H1 (cell line): ENCODE results near the gene HCK. TPM values are rescaled to one million over a fixed set of nuclear protein-coding genes. Genes with fewer than 3 reads are reported as not detected.

ENCODE experiments used
- CTCF ChIA-PET: fragments of 300-600 bp; sonication (Branson Sonifier 250); formaldehyde crosslinking; loops from one replicate; lab custom pipeline; 2021; ENCODE audit not compliant: partially characterized antibody; lab: Charles Lee
- POLR2A ChIA-PET: fragments of 300-600 bp; sonication (Branson Sonifier 250); formaldehyde crosslinking; loops from one replicate; lab custom pipeline; 2021; ENCODE audit warnings: inconsistent platforms; ENCODE audit not compliant: partially characterized antibody; lab: Charles Lee
- DNase-seq, 2 experiments: peaks; one replicate each; pipeline versions ENCODE4 v3.0.0 to v3.0.0-alpha.2; 2010 to 2022; ENCODE audit warnings: low spot score in 2 of 2, low read depth in 1 of 2, mixed read lengths in 1 of 2
- FAIRE-seq: peaks from 2 replicates; lab custom pipeline; 2011; peaks lifted over from hg19 to GRCh38; lab: Jason Lieb, UNC
- H2AFZ ChIP-seq: 2 replicates; pipeline ENCODE4 v1.8.1; 2012; ENCODE audit warnings: low read length, inconsistent platforms
- H2AK5ac ChIP-seq: 2 replicates; pipeline ENCODE4 v1.6.1; 2013; ENCODE audit warnings: low read depth, low read length
- H2BK120ac ChIP-seq: replicated peaks from 2 replicates; pipeline ENCODE3; 2013; ENCODE audit warnings: low read depth, low read length, inconsistent platforms
- H2BK12ac ChIP-seq: 2 replicates; pipeline ENCODE4 v1.6.1; 2013; ENCODE audit warnings: low read depth, low read length
- H2BK15ac ChIP-seq: 2 replicates; pipeline ENCODE4 v1.6.1; 2013; ENCODE audit warnings: low read length
- H2BK20ac ChIP-seq: 2 replicates; pipeline ENCODE4 v1.6.1; 2013; ENCODE audit warnings: low read length
- H2BK5ac ChIP-seq: 2 replicates; pipeline ENCODE4 v1.6.1; 2013; ENCODE audit warnings: low read depth, low read length
- H3K14ac ChIP-seq: 2 replicates; pipeline ENCODE4 v1.6.1; 2013; ENCODE audit warnings: inconsistent platforms; ENCODE audit not compliant: insufficient read length
- H3K18ac ChIP-seq: 2 replicates; pipeline ENCODE4 v1.6.1; 2013; ENCODE audit warnings: low read length; ENCODE audit errors: extremely low read depth
- H3K23ac ChIP-seq: 2 replicates; pipeline ENCODE4 v1.6.1; 2013; ENCODE audit warnings: inconsistent platforms; ENCODE audit not compliant: insufficient read length
- H3K23me2 ChIP-seq: 2 replicates; pipeline ENCODE4 v1.6.1; 2013; ENCODE audit warnings: low read depth, low read length
- H3K27ac ChIP-seq: 2 replicates; pipeline ENCODE4 v1.6.1; 2011; ENCODE audit warnings: low read depth, low read length, inconsistent platforms
- H3K27me3 ChIP-seq, 4 experiments: replicated peaks in 1 of 4; 1 replicate in 1 of 4; 2 replicates in 3 of 4; pipeline versions ENCODE4 v1.6.1 to v1.8.1; 2011 to 2013; ENCODE audit warnings: low read length in 3 of 4, mild to moderate bottlenecking in 3 of 4, inconsistent platforms in 2 of 4, mixed read lengths in 2 of 4, moderate library complexity in 1 of 4; ENCODE audit not compliant: control insufficient read depth in 3 of 4, insufficient read depth in 3 of 4; ENCODE audit errors: extremely low read depth in 1 of 4
- H3K36me3 ChIP-seq, 4 experiments: 2 replicates each; pipeline versions ENCODE4 v1.6.1 to v1.8.1; 2011 to 2013; ENCODE audit warnings: mild to moderate bottlenecking in 4 of 4, low read length in 3 of 4, moderate library complexity in 2 of 4, control low read depth in 1 of 4, inconsistent platforms in 1 of 4; ENCODE audit not compliant: insufficient read depth in 4 of 4, control insufficient read depth in 2 of 4
- H3K4ac ChIP-seq: replicated peaks from 2 replicates; pipeline ENCODE3; 2013; ENCODE audit warnings: low read length, low read depth, mixed read lengths, inconsistent platforms; ENCODE audit not compliant: insufficient read length
- H3K4me1 ChIP-seq, 4 experiments: replicated peaks in 1 of 4; 1 replicate in 1 of 4; 2 replicates in 3 of 4; pipeline versions ENCODE4 v1.6.1 to v1.8.1; 2011 to 2013; ENCODE audit warnings: low read length in 3 of 4, inconsistent platforms in 2 of 4, mixed read lengths in 1 of 4; ENCODE audit not compliant: insufficient read depth in 4 of 4, control insufficient read depth in 3 of 4
- H3K4me2 ChIP-seq, 2 experiments: 2 replicates each; pipeline versions ENCODE4 v1.6.1 to v1.8.1; 2011 to 2013; ENCODE audit warnings: low read depth in 2 of 2, low read length in 2 of 2, control low read depth in 1 of 2, inconsistent platforms in 1 of 2, mild to moderate bottlenecking in 1 of 2; ENCODE audit not compliant: insufficient read depth in 1 of 2
- H3K4me3 ChIP-seq, 4 experiments: fragments of 200-600, 300-600 bp in 1 of 4; sonication (generic), shearing (Covaris generic), sonication (Bioruptor Twin) in 1 of 4; 2 replicates each; pipeline versions ENCODE4 v1.5.1 to v1.8.1; 2011 to 2016; ENCODE audit warnings: low read length in 4 of 4, low read depth in 3 of 4, control low read depth in 2 of 4, inconsistent platforms in 2 of 4, mild to moderate bottlenecking in 2 of 4, mixed read lengths in 1 of 4, moderate library complexity in 1 of 4; ENCODE audit not compliant: insufficient read depth in 2 of 4; ENCODE audit errors: extremely low read depth in 1 of 4
- H3K56ac ChIP-seq: replicated peaks from 2 replicates; pipeline ENCODE3; 2013; ENCODE audit warnings: low read depth, mild to moderate bottlenecking, mixed read lengths, low read length, inconsistent platforms; ENCODE audit not compliant: insufficient read length
- H3K79me1 ChIP-seq: 2 replicates; pipeline ENCODE4 v1.6.1; 2013; ENCODE audit warnings: low read depth, low read length, control low read depth
- H3K79me2 ChIP-seq, 2 experiments: 2 replicates each; pipeline versions ENCODE4 v1.6.1 to v1.8.1; 2012 to 2013; ENCODE audit warnings: low read length in 2 of 2, mild to moderate bottlenecking in 2 of 2, inconsistent platforms in 1 of 2; ENCODE audit not compliant: insufficient read depth in 2 of 2, control insufficient read depth in 1 of 2
- H3K9ac ChIP-seq, 4 experiments: replicated peaks in 1 of 4; 1 replicate in 1 of 4; 2 replicates in 3 of 4; pipeline versions ENCODE4 v1.6.1 to v1.8.1; 2011 to 2013; ENCODE audit warnings: low read depth in 3 of 4, low read length in 3 of 4, control low read depth in 2 of 4, mild to moderate bottlenecking in 2 of 4, moderate library complexity in 2 of 4, inconsistent platforms in 1 of 4; ENCODE audit errors: extremely low read depth in 1 of 4
- H3K9me3 ChIP-seq, 2 experiments: 2 replicates each; pipeline versions ENCODE4 v1.6.1 to v1.8.1; 2012 to 2013; ENCODE audit warnings: mild to moderate bottlenecking in 2 of 2, moderate library complexity in 2 of 2, control low read depth in 1 of 2, inconsistent platforms in 1 of 2, low read depth in 1 of 2, low read length in 1 of 2, mixed read lengths in 1 of 2; ENCODE audit not compliant: insufficient read depth in 2 of 2
- H4K20me1 ChIP-seq, 2 experiments: replicated peaks in 1 of 2; 2 replicates each; pipeline versions ENCODE3 to v1.8.1; 2011 to 2013; ENCODE audit warnings: inconsistent platforms in 2 of 2, low read length in 2 of 2, mild to moderate bottlenecking in 1 of 2; ENCODE audit not compliant: insufficient read depth in 2 of 2, control insufficient read depth in 1 of 2
- H4K5ac ChIP-seq: 2 replicates; pipeline ENCODE4 v1.6.1; 2013; ENCODE audit warnings: low read length, low read depth, mixed read lengths, inconsistent platforms; ENCODE audit not compliant: insufficient read length
- H4K8ac ChIP-seq: 2 replicates; pipeline ENCODE4 v1.8.0; 2013; ENCODE audit warnings: mild to moderate bottlenecking, moderate library complexity, low read length, inconsistent platforms; ENCODE audit not compliant: insufficient read depth; ENCODE audit errors: extremely low read depth
- H4K91ac ChIP-seq: replicated peaks from 2 replicates; pipeline ENCODE3; 2013; ENCODE audit warnings: low read length, mixed read lengths, inconsistent platforms; ENCODE audit not compliant: insufficient read length
- CBX8 ChIP-seq: fragments of 300-800, 300-1000 bp; sonication (generic); IDR thresholded peaks from 2 replicates; pipeline ENCODE4 v1.7.1; 2016; ENCODE audit warnings: low read depth, low read length, borderline replicate concordance
- FOSL1 ChIP-seq: IDR thresholded peaks from 2 replicates; pipeline ENCODE4 v1.6.1; 2011; ENCODE audit warnings: mild to moderate bottlenecking, low read depth, low read length, moderate library complexity; ENCODE audit not compliant: insufficient read depth
- PHF8 ChIP-seq: fragments of 200-600 bp; sonication (generic); conservative IDR thresholded peaks from 2 replicates; pipeline ENCODE4 v1.7.1; 2012; ENCODE audit warnings: low read depth, mild to moderate bottlenecking, inconsistent platforms, low read length, moderate library complexity
- POLR2AphosphoS5 ChIP-seq: IDR thresholded peaks from 2 replicates; pipeline ENCODE4 v1.6.1; 2011; ENCODE audit warnings: low read depth, low read length
- SAP30 ChIP-seq: fragments of 300-600 bp; sonication (generic); IDR thresholded peaks from 2 replicates; pipeline ENCODE4 v1.7.1; 2012; ENCODE audit warnings: low read length, moderate library complexity, mild to moderate bottlenecking, inconsistent platforms; ENCODE audit not compliant: insufficient read depth, insufficient replicate concordance
- SP4 ChIP-seq: IDR thresholded peaks from 2 replicates; pipeline ENCODE4 v1.6.1; 2012; ENCODE audit warnings: low read length, inconsistent platforms
- TAF1 ChIP-seq: IDR thresholded peaks from 2 replicates; pipeline ENCODE4 v1.6.1; 2011; ENCODE audit warnings: mild to moderate bottlenecking, low read depth, low read length
- TCF12 ChIP-seq: IDR thresholded peaks from 2 replicates; pipeline ENCODE4 v1.6.1; 2011; ENCODE audit warnings: low read depth, mild to moderate bottlenecking, low read length
- WGBS, 2 experiments: shearing (Covaris generic) in 1 of 2; methylation state at CpG; one replicate each; pipeline versions ENCODE4 v1.1.6 to v1.1.7; 2013 to 2015; ENCODE audit warnings: low lambda C conversion rate in 2 of 2, mixed read lengths in 2 of 2, inconsistent platforms in 1 of 2, low coverage in 1 of 2, missing lambda C conversion rate in 1 of 2; ENCODE audit not compliant: insufficient replicate concordance in 2 of 2, insufficient coverage in 1 of 2, insufficient read length in 1 of 2; ENCODE audit errors: extremely low coverage in 1 of 2, missing lambda C conversion rate in 1 of 2; 5-methylcytosine and 5-hydroxymethylcytosine counted together
- polyA plus RNA-seq, 7 experiments: library from polyadenylated mRNA; depleted of rRNA in 3 of 7; stranded (reverse) in 5 of 7; unstranded in 2 of 7; fragments of >200 nt in 5 of 7; fragments of 200-250 nt in 2 of 7; gene quantifications; 1 replicate in 5 of 7; 2 replicates in 1 of 7; 4 replicates in 1 of 7; pipeline versions ENCODE4 v1.2.1 to v1.2.3, GENCODE V29; 2011 to 2013; ENCODE audit warnings: missing spikeins in 2 of 7, mixed read lengths in 2 of 7
- total RNA-seq: library from RNA; stranded (reverse); fragmentation: NEBNext Ultra II Directional; extraction: Animal tissue kit (Norgen Biotek cat#: 25700); gene quantifications from 2 replicates; pipeline ENCODE4 v1.2.1, GENCODE V29; 2021

The HCK gene
- total and polyA plus RNA-seq, 2 of the 8 experiments (the other 6 are each of a cell fraction or from before 2014, with no cell fraction given) = 0.37 to 4.3 TPM

DNA sequence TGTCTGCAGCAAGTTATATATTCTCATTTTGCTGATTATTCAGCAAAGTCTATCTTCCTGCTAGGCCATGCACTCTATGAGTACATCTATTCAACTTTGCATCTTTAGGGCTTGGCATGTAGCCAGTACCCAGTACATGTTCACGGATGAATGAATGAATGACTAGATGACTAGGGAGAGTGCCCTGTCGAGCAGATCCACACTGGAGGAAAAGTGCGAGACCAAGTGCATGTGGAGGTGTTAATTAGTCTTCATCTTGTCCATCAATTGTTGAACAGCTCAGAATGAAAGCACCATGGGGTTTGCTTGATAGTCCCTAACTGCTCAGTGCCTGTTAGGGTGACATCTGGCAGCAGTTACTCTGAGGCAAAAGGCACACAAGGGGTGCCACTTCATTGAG is 87.9 kb downstream of the HCK start:
- POLR2A ChIA-PET = no interaction called here

More for the DNA sequence above, 87.9 kb downstream of the HCK start:
- H3K79me1 ChIP-seq = no peaks in the 10 kb centered on the region; the same call in 1 of the 2 replicates
- FAIRE-seq (no peak), DNase-seq (no peak)
- 91% methylated on average over 3 of the region's 3 CpGs; no CpG with 5 or more reads in 1 of the 2 experiments for WGBS, 2 experiments
- no peaks in the 10 kb centered on the region for H3K9me3 ChIP-seq
- no peak overlapping the region for H3K23ac ChIP-seq
- H2BK120ac ChIP-seq = no peak overlapping the region
- no peak overlapping the region for H2BK20ac ChIP-seq
- H3K56ac ChIP-seq = no peak overlapping the region
- H2AFZ ChIP-seq = no peak overlapping the region
- H2BK5ac ChIP-seq = no peak overlapping the region
- no peaks in the 10 kb centered on the region for H3K23me2 ChIP-seq
- no peak overlapping the region for H2BK12ac ChIP-seq
- no peak for TF ChIP-seq TAF1
- no peak for TF ChIP-seq TCF12
- no peak for TF ChIP-seq SAP30
- no peak for TF ChIP-seq CBX8
- no peak for TF ChIP-seq PHF8
- TF ChIP-seq SP4 = no peak
- TF ChIP-seq POLR2AphosphoS5 = no peak
- no peak for TF ChIP-seq FOSL1
- TF ChIP-seq, all 59 proteins: peak for 0
- Histone ChIP-seq H3K27ac (no peak overlapping the region), H3K27me3 (no peaks in the 10 kb centered on the region; a peak in 1 of 7 replicates), H2AK5ac (no peak overlapping the region), H3K36me3 (peaks cover 42 to 52% (median 49%) of the 10 kb centered on the region in 4 experiments), H3K4me1 (no peaks in the 10 kb centered on the region), H4K8ac (no peak overlapping the region), H4K91ac (no peak overlapping the region), H3K14ac (no peak overlapping the region), H3K18ac (no peak overlapping the region), H4K5ac (no peak overlapping the region), H3K79me2 (no peaks in the 10 kb centered on the region), H3K4ac (no peak overlapping the region), H3K4me2 (no peak overlapping the region), H2BK15ac (no peak overlapping the region), H3K4me3 (no peak overlapping the region), H4K20me1 (peaks cover 0 to 1% of the 10 kb centered on the region in 2 experiments), H3K9ac (no peak overlapping the region)
- CTCF ChIA-PET = interaction anchor here (0.9 kb wide), 1 partner anchor 15 kb away, joined by 3 read pairs; no protein-coding TSS in a partner anchor
